ENCODE results near the gene CIC.

GRCh38 chr19:42278452-42279154 is 9.6 kb downstream of the CIC start:
- no peak for TF ChIP-seq CTCF (IDR thresholded peaks at IDR 0.05 in 4 of 5, conservative IDR thresholded peaks at IDR 0.05 in 1 of 5)
- TF ChIP-seq POLR2A (IDR thresholded peaks at IDR 0.05): no peak
